HepG2 (cell line): ENCODE measurements around the gene SRCIN1. TPM values are rescaled to one million over a fixed set of nuclear protein-coding genes. Genes with fewer than 3 reads are reported as not detected.

Experiments used
- ATAC-seq: fragments of 200-7000 bp; cut with Tn5 transposase; 3 replicates; pipeline ENCODE4 v1.9.1; 2020; ENCODE audit warnings: mild to moderate bottlenecking, moderate library complexity
- BruUV-seq: library from RNA; stranded (reverse); fragments of 400-500 nt; replicated peaks from 2 replicates; lab custom pipeline; 2021; lab: Mats Ljungman, UMichigan
- CTCF ChIA-PET: fragments of 300-600 bp; formaldehyde crosslinking; extraction: SDS; loops from one replicate; lab custom pipeline; 2021; ENCODE audit warnings: low total read pairs, inconsistent platforms, low intra/inter-chr PET ratio; lab: Yijun Ruan, JAX
- POLR2A ChIA-PET: fragments of 350-600 bp; sonication (Branson Sonifier 250); formaldehyde crosslinking; loops from one replicate; lab custom pipeline; 2020; ENCODE audit warnings: antibody characterized with exemption, inconsistent platforms; lab: Yijun Ruan, JAX
- DNase-seq: peaks from one replicate; pipeline ENCODE4 v3.0.0-alpha.2; 2015; ENCODE audit warnings: low spot score
- FAIRE-seq: peaks from 3 replicates; lab custom pipeline; 2011; peaks lifted over from hg19 to GRCh38; lab: Jason Lieb, UNC
- H2AFZ ChIP-seq: one replicate; pipeline ENCODE4 v1.6.1; 2011; ENCODE audit warnings: low read length, inconsistent platforms
- H3K27ac ChIP-seq: fragments of 300-600 bp; 3 replicates; pipeline ENCODE4 v1.8.0; 2011; ENCODE audit warnings: mixed run types, mild to moderate bottlenecking, mixed read lengths, low read length, inconsistent platforms; ENCODE audit not compliant: insufficient read depth; ENCODE audit errors: extremely low read length
- H3K27me3 ChIP-seq, 2 experiments: fragments of 200-600 bp in 1 of 2; 2 replicates in 1 of 2; 3 replicates in 1 of 2; pipeline versions ENCODE4 v1.6.0 to v1.8.0; 2011; ENCODE audit warnings: low read length in 2 of 2, mild to moderate bottlenecking in 2 of 2, moderate library complexity in 2 of 2, inconsistent platforms in 1 of 2; ENCODE audit not compliant: insufficient read depth in 2 of 2, control insufficient read depth in 1 of 2
- H3K36me3 ChIP-seq, 2 experiments: fragments of 200-600 bp in 1 of 2; replicated peaks in 1 of 2; 2 replicates in 1 of 2; 3 replicates in 1 of 2; pipeline versions ENCODE4 v1.5.1 to v1.8.0; 2011; ENCODE audit warnings: low read length in 2 of 2, inconsistent platforms in 1 of 2; ENCODE audit not compliant: insufficient read depth in 2 of 2, control insufficient read depth in 1 of 2
- H3K4me1 ChIP-seq: 2 replicates; pipeline ENCODE4 v1.5.1; 2012; ENCODE audit warnings: low read length, inconsistent platforms; ENCODE audit not compliant: insufficient read depth
- H3K4me2 ChIP-seq: 2 replicates; pipeline ENCODE4 v1.6.0; 2011; ENCODE audit warnings: low read depth, low read length, inconsistent platforms
- H3K4me3 ChIP-seq, 3 experiments: fragments of 200-600 bp in 1 of 3; sonication (generic), shearing (Covaris generic) in 1 of 3; replicated peaks in 1 of 3; 2 replicates each; pipeline ENCODE4 v1.5.1; 2011 to 2016; ENCODE audit warnings: low read length in 3 of 3, inconsistent platforms in 2 of 3, low read depth in 2 of 3, mild to moderate bottlenecking in 2 of 3, control low read depth in 1 of 3, mixed read lengths in 1 of 3; ENCODE audit not compliant: insufficient read depth in 1 of 3
- H3K79me2 ChIP-seq: one replicate; pipeline ENCODE4 v1.6.1; 2011; ENCODE audit warnings: low read length, inconsistent platforms; ENCODE audit not compliant: insufficient read depth
- H3K9ac ChIP-seq: 2 replicates; pipeline ENCODE4 v1.6.0; 2011; ENCODE audit warnings: mild to moderate bottlenecking, low read depth, low read length, inconsistent platforms; ENCODE audit not compliant: insufficient read depth
- H3K9me3 ChIP-seq: 2 replicates; pipeline ENCODE4 v1.5.1; 2012; ENCODE audit warnings: mild to moderate bottlenecking, low read length
- H4K20me1 ChIP-seq: 2 replicates; pipeline ENCODE4 v1.6.0; 2011; ENCODE audit warnings: inconsistent platforms, mild to moderate bottlenecking, low read length, moderate library complexity; ENCODE audit not compliant: insufficient read depth
- ATF7-NPFF ChIP-seq: sonication (generic); formaldehyde crosslinking; IDR thresholded peaks from 2 replicates; pipeline ENCODE4 v1.8.1; 2023; ENCODE audit warnings: mild to moderate bottlenecking, low read depth, missing genetic modification reagents, moderate library complexity
- CHD2 ChIP-seq: IDR thresholded peaks from 2 replicates; pipeline ENCODE4 v1.6.1; 2011; ENCODE audit warnings: low read depth, low read length, improper control_type of control experiment
- FOXC1 ChIP-seq: sonication (generic); formaldehyde crosslinking; IDR thresholded peaks from 2 replicates; pipeline ENCODE4 v1.8.0; 2022; ENCODE audit warnings: mild to moderate bottlenecking, missing genetic modification reagents, borderline replicate concordance
- GATA4 ChIP-seq: sonication (generic); IDR thresholded peaks from 2 replicates; pipeline ENCODE4 v1.6.1; 2016; ENCODE audit warnings: antibody characterized with exemption, low read depth, borderline replicate concordance
- KDM3A ChIP-seq: IDR thresholded peaks from 2 replicates; pipeline ENCODE4 v1.6.1; 2018; ENCODE audit warnings: low read depth, missing compliant biosample characterization
- MBNL3 ChIP-seq: fragments of 250-450 bp; sonication (Bioruptor Pico); conservative IDR thresholded peaks from 2 replicates; pipeline ENCODE4 v1.8.0; 2022; ENCODE audit warnings: mild to moderate bottlenecking, inconsistent platforms
- PAX8 ChIP-seq: sonication (generic); formaldehyde crosslinking; IDR thresholded peaks from 2 replicates; pipeline ENCODE4 v1.8.0; 2022; ENCODE audit warnings: mild to moderate bottlenecking, missing genetic modification reagents, borderline replicate concordance
- PITX1 ChIP-seq: sonication (generic); formaldehyde crosslinking; IDR thresholded peaks from 2 replicates; pipeline ENCODE4 v1.5.1; 2020; ENCODE audit warnings: mild to moderate bottlenecking, missing genetic modification reagents
- TCF12 ChIP-seq, 2 experiments: fragments of 450-650 bp in 1 of 2; sonication (generic) in 1 of 2; formaldehyde crosslinking in 1 of 2; IDR thresholded peaks; 2 replicates each; pipeline versions ENCODE4 v1.6.1 to v1.8.0; 2017 to 2022; ENCODE audit warnings: antibody characterized with exemption in 1 of 2, mild to moderate bottlenecking in 1 of 2, missing genetic modification reagents in 1 of 2, moderate library complexity in 1 of 2
- XBP1 ChIP-seq: sonication (generic); formaldehyde crosslinking; IDR thresholded peaks from 2 replicates; pipeline ENCODE4 v1.5.0; 2020; ENCODE audit warnings: missing genetic modification reagents
- ZBTB7A ChIP-seq: sonication (generic); formaldehyde crosslinking; IDR thresholded peaks from 2 replicates; pipeline ENCODE4 v1.8.0; 2022; ENCODE audit warnings: mild to moderate bottlenecking, missing genetic modification reagents
- ZMYM2 ChIP-seq: sonication (generic); formaldehyde crosslinking; IDR thresholded peaks from 2 replicates; pipeline ENCODE4 v1.8.0; 2022; ENCODE audit warnings: mild to moderate bottlenecking, missing genetic modification reagents
- ZNF136 ChIP-seq: sonication (generic); formaldehyde crosslinking; IDR thresholded peaks from 2 replicates; pipeline ENCODE4 v1.8.1; 2022; ENCODE audit warnings: low read depth, mild to moderate bottlenecking, moderate library complexity, missing genetic modification reagents
- ZNF678 ChIP-seq: sonication (generic); formaldehyde crosslinking; IDR thresholded peaks from 2 replicates; pipeline ENCODE4 v1.4.0; 2020; ENCODE audit warnings: mild to moderate bottlenecking, missing genetic modification reagents
- WGBS: methylation state at CpG from one replicate; pipeline ENCODE4 v1.1.6; 2017; ENCODE audit warnings: low lambda C conversion rate; 5-methylcytosine and 5-hydroxymethylcytosine counted together
- in situ Hi-C: cut with HindIII; loops from 2 replicates; pipeline ENCODE4 v1.10.0; 2017; ENCODE audit warnings: low pct_unique_long_range_greater_than_20kb; ENCODE audit not compliant: extremely low pct_ligation_motif_present
- intact Hi-C: fragments of 100-400 bp; cut with micrococcal nuclease; formaldehyde crosslinking; loops from one replicate; pipeline ENCODE4 v1.10.0; 2022; ENCODE audit not compliant: unreplicated experiment
- polyA plus RNA-seq, 8 experiments: library from polyadenylated mRNA; depleted of rRNA in 3 of 8; stranded (reverse) in 7 of 8; unstranded in 1 of 8; fragments of >200 nt; fragmentation: Illumina TruSeq in 4 of 8; extraction: Trizol in 4 of 8; gene quantifications; 2 replicates each; pipeline versions ENCODE4 v1.2.1 to v1.2.3, GENCODE V29; 2011 to 2016; ENCODE audit warnings: low read depth in 4 of 8, missing spikeins in 1 of 8, mixed read lengths in 1 of 8; ENCODE audit not compliant: insufficient read depth in 1 of 8
- total RNA-seq, 5 experiments: library from RNA; depleted of rRNA; stranded (reverse); fragments of >200 nt; fragmentation: Illumina TruSeq; extraction: Trizol; gene quantifications; 2 replicates each; pipeline ENCODE4 v1.2.3, GENCODE V29; 2016; ENCODE audit warnings: low read depth in 1 of 5
- TF ChIP-seq, protein P1 (sequence below): sonication (generic); formaldehyde crosslinking; IDR thresholded peaks from 2 replicates; pipeline ENCODE4 v1.4.0; 2020; ENCODE audit warnings: missing genetic modification reagents, borderline replicate concordance
- TF ChIP-seq, protein P2 (sequence below): IDR thresholded peaks from 2 replicates; pipeline ENCODE4 v1.6.1; 2016; ENCODE audit warnings: missing genetic modification reagents, missing compliant biosample characterization
- TF ChIP-seq, protein P3 (sequence below): IDR thresholded peaks from 2 replicates; pipeline ENCODE4 v1.6.1; 2016; ENCODE audit warnings: low read depth, control low read depth
- TF ChIP-seq, protein P4 (sequence below): sonication (generic); formaldehyde crosslinking; IDR thresholded peaks from 2 replicates; pipeline ENCODE4 v1.8.1; 2023; ENCODE audit warnings: mild to moderate bottlenecking, missing genetic modification reagents

SRCIN1 gene
- total and polyA plus RNA-seq, 2 of the 13 experiments (the other 11 are each of a cell fraction or from before 2014, with no cell fraction given) = 1.2 to 9.6 TPM

DNA sequence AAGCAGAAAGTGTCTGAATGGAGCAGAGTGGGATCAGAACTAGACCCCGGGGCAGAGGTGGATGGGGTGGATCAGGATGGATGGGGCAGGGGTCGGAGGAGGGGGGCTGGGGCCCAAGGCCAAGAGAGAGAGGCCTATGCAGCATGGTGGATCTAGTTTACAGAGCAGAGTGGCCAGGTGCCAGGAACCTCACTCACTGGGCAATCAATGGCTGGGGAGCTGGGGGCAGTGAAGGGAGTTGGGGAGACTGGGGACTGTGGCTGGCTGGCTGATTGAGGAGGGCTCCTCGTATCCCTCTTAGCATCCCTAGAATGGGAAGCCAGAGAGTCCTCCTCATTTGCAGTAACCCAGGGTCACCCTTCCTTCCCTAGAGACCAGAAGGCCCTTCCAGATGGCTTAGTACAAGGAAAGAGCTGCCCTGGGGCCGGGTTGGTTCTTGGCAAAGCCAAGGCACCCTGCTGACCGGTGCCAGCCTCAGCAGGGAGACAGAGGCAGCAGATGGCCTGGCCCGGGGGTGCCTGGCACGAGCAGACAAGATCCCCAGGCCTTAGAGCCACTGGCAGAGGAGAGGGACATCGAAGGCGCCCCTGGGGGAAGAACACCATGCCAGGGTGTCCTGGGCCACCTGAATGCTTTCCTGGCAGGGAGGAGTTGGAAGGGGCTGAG is 36.8 kb downstream of the SRCIN1 start:
- Histone ChIP-seq H4K20me1 (peaks cover 20% of the 10 kb centered on the region; the same call in 1 of the 2 replicates), H3K9ac (no peak overlapping the region), H2AFZ (no peak overlapping the region), H3K9me3 (no peaks in the 10 kb centered on the region), H3K4me2 (no peak overlapping the region), H3K4me3 (no peak overlapping the region), H3K36me3 (no peaks in the 10 kb centered on the region), H3K4me1 (peaks cover 7% of the 10 kb centered on the region), H3K27me3 (peaks cover 13 to 55% of the 10 kb centered on the region in 2 experiments; a peak in 4 of 5 replicates), H3K27ac (no peak overlapping the region), H3K79me2 (no peaks in the 10 kb centered on the region)
- CTCF ChIA-PET = no interaction called here
- TF ChIP-seq, protein P1, sequence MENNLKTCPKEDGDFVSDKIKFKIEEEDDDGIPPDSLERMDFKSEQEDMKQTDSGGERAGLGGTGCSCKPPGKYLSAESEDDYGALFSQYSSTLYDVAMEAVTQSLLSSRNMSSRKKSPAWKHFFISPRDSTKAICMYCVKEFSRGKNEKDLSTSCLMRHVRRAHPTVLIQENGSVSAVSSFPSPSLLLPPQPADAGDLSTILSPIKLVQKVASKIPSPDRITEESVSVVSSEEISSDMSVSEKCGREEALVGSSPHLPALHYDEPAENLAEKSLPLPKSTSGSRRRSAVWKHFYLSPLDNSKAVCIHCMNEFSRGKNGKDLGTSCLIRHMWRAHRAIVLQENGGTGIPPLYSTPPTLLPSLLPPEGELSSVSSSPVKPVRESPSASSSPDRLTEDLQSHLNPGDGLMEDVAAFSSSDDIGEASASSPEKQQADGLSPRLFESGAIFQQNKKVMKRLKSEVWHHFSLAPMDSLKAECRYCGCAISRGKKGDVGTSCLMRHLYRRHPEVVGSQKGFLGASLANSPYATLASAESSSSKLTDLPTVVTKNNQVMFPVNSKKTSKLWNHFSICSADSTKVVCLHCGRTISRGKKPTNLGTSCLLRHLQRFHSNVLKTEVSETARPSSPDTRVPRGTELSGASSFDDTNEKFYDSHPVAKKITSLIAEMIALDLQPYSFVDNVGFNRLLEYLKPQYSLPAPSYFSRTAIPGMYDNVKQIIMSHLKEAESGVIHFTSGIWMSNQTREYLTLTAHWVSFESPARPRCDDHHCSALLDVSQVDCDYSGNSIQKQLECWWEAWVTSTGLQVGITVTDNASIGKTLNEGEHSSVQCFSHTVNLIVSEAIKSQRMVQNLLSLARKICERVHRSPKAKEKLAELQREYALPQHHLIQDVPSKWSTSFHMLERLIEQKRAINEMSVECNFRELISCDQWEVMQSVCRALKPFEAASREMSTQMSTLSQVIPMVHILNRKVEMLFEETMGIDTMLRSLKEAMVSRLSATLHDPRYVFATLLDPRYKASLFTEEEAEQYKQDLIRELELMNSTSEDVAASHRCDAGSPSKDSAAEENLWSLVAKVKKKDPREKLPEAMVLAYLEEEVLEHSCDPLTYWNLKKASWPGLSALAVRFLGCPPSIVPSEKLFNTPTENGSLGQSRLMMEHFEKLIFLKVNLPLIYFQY (CRISPR knock-in tag) = no peak
- no peak for TF ChIP-seq KDM3A (CRISPR knock-in tag)
- no peak for TF ChIP-seq FOXC1 (CRISPR knock-in tag)
- no peak for TF ChIP-seq ZBTB7A
- TF ChIP-seq ZMYM2 = no peak
- TF ChIP-seq CHD2 = no peak
- TF ChIP-seq PITX1 (CRISPR knock-in tag) = no peak
- TF ChIP-seq, protein P2, sequence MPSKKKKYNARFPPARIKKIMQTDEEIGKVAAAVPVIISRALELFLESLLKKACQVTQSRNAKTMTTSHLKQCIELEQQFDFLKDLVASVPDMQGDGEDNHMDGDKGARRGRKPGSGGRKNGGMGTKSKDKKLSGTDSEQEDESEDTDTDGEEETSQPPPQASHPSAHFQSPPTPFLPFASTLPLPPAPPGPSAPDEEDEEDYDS (CRISPR knock-in tag) = no peak
- TF ChIP-seq ATF7-NPFF (CRISPR knock-in tag) = no peak
- TF ChIP-seq, protein P3, sequence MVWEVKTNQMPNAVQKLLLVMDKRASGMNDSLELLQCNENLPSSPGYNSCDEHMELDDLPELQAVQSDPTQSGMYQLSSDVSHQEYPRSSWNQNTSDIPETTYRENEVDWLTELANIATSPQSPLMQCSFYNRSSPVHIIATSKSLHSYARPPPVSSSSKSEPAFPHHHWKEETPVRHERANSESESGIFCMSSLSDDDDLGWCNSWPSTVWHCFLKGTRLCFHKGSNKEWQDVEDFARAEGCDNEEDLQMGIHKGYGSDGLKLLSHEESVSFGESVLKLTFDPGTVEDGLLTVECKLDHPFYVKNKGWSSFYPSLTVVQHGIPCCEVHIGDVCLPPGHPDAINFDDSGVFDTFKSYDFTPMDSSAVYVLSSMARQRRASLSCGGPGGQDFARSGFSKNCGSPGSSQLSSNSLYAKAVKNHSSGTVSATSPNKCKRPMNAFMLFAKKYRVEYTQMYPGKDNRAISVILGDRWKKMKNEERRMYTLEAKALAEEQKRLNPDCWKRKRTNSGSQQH (CRISPR knock-in tag) = no peak
- no peak for TF ChIP-seq PAX8
- no peak for TF ChIP-seq ZNF678 (CRISPR knock-in tag)
- no peak for TF ChIP-seq GATA4
- no peak for TF ChIP-seq XBP1 (CRISPR knock-in tag)
- TF ChIP-seq, protein P4, sequence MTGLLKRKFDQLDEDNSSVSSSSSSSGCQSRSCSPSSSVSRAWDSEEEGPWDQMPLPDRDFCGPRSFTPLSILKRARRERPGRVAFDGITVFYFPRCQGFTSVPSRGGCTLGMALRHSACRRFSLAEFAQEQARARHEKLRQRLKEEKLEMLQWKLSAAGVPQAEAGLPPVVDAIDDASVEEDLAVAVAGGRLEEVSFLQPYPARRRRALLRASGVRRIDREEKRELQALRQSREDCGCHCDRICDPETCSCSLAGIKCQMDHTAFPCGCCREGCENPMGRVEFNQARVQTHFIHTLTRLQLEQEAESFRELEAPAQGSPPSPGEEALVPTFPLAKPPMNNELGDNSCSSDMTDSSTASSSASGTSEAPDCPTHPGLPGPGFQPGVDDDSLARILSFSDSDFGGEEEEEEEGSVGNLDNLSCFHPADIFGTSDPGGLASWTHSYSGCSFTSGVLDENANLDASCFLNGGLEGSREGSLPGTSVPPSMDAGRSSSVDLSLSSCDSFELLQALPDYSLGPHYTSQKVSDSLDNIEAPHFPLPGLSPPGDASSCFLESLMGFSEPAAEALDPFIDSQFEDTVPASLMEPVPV (CRISPR knock-in tag) = no peak
- TF ChIP-seq ZNF136 = no peak
- TF ChIP-seq TCF12 (IDR thresholded peaks at IDR 0.05) = no peak
- TF ChIP-seq TCF12 (CRISPR knock-in tag; IDR thresholded peaks at IDR 0.05) = no peak
- no peak for TF ChIP-seq MBNL3 (CRISPR knock-in tag)
- DNase-seq (no peak), FAIRE-seq (no peak), ATAC-seq (no peak)
- in situ Hi-C loops = no loop called here
- intact Hi-C loops = no loop called here
- 37% methylated on average over 9 of the region's 9 CpGs for WGBS
- POLR2A ChIA-PET = no interaction called here
- BruUV-seq = no TSS peak
